H1 (cell line): ENCODE measurements around the gene SPATA21.

Experiments used
- CHD2 ChIP-seq: IDR thresholded peaks from 2 replicates; pipeline ENCODE4 v1.6.1; 2012; ENCODE audit warnings: low read length, improper control_type of control experiment
- EP300 ChIP-seq, 2 experiments: IDR thresholded peaks; 1 replicate in 1 of 2; 2 replicates in 1 of 2; pipeline ENCODE4 v1.6.1; 2011 to 2012; ENCODE audit warnings: low read depth in 2 of 2, low read length in 2 of 2, mild to moderate bottlenecking in 2 of 2, borderline replicate concordance in 1 of 2, inconsistent platforms in 1 of 2, moderate library complexity in 1 of 2
- FOSL1 ChIP-seq: IDR thresholded peaks from 2 replicates; pipeline ENCODE4 v1.6.1; 2011; ENCODE audit warnings: mild to moderate bottlenecking, low read depth, low read length, moderate library complexity; ENCODE audit not compliant: insufficient read depth
- JUND ChIP-seq: IDR thresholded peaks from 2 replicates; pipeline ENCODE4 v1.6.1; 2011; ENCODE audit warnings: mild to moderate bottlenecking, improper control_type of control experiment, low read length
- MAFK ChIP-seq: IDR thresholded peaks from 2 replicates; pipeline ENCODE4 v1.6.1; 2012; ENCODE audit warnings: low read depth, mild to moderate bottlenecking, improper control_type of control experiment, low read length
- POLR2A ChIP-seq, 2 experiments: IDR thresholded peaks; 1 replicate in 1 of 2; 2 replicates in 1 of 2; pipeline ENCODE4 v1.6.1; 2011; ENCODE audit warnings: low read depth in 2 of 2, low read length in 2 of 2, mild to moderate bottlenecking in 2 of 2; ENCODE audit errors: control extremely low read depth in 1 of 2
- POLR2AphosphoS5 ChIP-seq: IDR thresholded peaks from 2 replicates; pipeline ENCODE4 v1.6.1; 2011; ENCODE audit warnings: low read depth, low read length
- TBP ChIP-seq: IDR thresholded peaks from 2 replicates; pipeline ENCODE4 v1.6.1; 2011; ENCODE audit warnings: low read depth, low read length, improper control_type of control experiment
- TF ChIP-seq, protein P1 (sequence below), 3 experiments: IDR thresholded peaks; 1 replicate in 2 of 3; 2 replicates in 1 of 3; pipeline versions ENCODE4 v1.5.1 to v1.6.1; 2011; ENCODE audit warnings: low read length in 3 of 3, mild to moderate bottlenecking in 3 of 3, inconsistent platforms in 2 of 3, low read depth in 1 of 3, moderate library complexity in 1 of 3; ENCODE audit not compliant: insufficient read depth in 1 of 3; ENCODE audit errors: control extremely low read depth in 1 of 3
- TF ChIP-seq, protein P2 (sequence below): IDR thresholded peaks from 2 replicates; pipeline ENCODE4 v1.6.1; 2011; ENCODE audit warnings: low read length, improper control_type of control experiment
- TF ChIP-seq, protein P3 (sequence below): IDR thresholded peaks from 2 replicates; pipeline ENCODE4 v1.6.1; 2012; ENCODE audit warnings: inconsistent platforms

DNA sequence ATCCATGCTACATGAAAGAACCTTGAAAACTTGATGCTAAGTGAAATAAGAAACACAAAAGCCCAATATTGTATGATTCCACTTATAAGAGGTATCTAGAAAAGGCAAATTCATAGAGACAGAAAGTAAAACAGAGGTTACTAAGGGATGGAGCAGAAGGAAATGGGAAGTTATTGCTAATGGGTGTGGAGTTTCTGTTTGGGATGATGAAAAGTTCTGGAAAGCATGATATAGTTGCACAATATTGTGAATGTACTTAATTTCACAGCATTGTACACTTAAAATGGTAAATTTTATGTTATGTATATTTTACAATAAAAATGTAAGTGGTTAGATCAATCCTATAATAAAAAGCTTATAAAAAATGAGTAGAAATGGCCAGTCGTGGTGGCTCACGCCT is 1.7 kb upstream of the SPATA21 start:
- TF ChIP-seq, protein P1, sequence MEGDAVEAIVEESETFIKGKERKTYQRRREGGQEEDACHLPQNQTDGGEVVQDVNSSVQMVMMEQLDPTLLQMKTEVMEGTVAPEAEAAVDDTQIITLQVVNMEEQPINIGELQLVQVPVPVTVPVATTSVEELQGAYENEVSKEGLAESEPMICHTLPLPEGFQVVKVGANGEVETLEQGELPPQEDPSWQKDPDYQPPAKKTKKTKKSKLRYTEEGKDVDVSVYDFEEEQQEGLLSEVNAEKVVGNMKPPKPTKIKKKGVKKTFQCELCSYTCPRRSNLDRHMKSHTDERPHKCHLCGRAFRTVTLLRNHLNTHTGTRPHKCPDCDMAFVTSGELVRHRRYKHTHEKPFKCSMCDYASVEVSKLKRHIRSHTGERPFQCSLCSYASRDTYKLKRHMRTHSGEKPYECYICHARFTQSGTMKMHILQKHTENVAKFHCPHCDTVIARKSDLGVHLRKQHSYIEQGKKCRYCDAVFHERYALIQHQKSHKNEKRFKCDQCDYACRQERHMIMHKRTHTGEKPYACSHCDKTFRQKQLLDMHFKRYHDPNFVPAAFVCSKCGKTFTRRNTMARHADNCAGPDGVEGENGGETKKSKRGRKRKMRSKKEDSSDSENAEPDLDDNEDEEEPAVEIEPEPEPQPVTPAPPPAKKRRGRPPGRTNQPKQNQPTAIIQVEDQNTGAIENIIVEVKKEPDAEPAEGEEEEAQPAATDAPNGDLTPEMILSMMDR (IDR thresholded peaks at IDR 0.05; ENCODE audit: control extremely low read depth in 1 of 3, insufficient read depth in 1 of 3, low read depth in 1 of 3, low read length in 3 of 3), result no peak
- no peak for TF ChIP-seq CHD2
- TF ChIP-seq, protein P2, sequence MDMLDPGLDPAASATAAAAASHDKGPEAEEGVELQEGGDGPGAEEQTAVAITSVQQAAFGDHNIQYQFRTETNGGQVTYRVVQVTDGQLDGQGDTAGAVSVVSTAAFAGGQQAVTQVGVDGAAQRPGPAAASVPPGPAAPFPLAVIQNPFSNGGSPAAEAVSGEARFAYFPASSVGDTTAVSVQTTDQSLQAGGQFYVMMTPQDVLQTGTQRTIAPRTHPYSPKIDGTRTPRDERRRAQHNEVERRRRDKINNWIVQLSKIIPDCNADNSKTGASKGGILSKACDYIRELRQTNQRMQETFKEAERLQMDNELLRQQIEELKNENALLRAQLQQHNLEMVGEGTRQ, result no peak
- TF ChIP-seq POLR2AphosphoS5, result no peak
- no peak for TF ChIP-seq EP300 (IDR thresholded peaks at IDR 0.05; ENCODE audit: borderline replicate concordance in 1 of 2, low read depth in 2 of 2, low read length in 2 of 2)
- no peak for TF ChIP-seq TBP
- no peak for TF ChIP-seq FOSL1
- no peak for TF ChIP-seq JUND
- no peak for TF ChIP-seq POLR2A (IDR thresholded peaks at IDR 0.05; ENCODE audit: control extremely low read depth in 1 of 2, low read depth in 2 of 2, low read length in 2 of 2)
- TF ChIP-seq, protein P3, sequence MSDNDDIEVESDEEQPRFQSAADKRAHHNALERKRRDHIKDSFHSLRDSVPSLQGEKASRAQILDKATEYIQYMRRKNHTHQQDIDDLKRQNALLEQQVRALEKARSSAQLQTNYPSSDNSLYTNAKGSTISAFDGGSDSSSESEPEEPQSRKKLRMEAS, result no peak
- TF ChIP-seq MAFK, result no peak
